Gastroesophageal sphincter (tissue), 4 donors: ENCODE measurements around the gene MEF2C. TPM values are rescaled to one million over a fixed set of nuclear protein-coding genes. Genes with fewer than 3 reads are reported as not detected.

Experiments
- ATAC-seq: fragments of 150-250 bp; one replicate; pipeline ENCODE4 v1.9.1; 2016; ENCODE audit warnings: mild to moderate bottlenecking, moderate library complexity
- H3K27ac ChIP-seq, 4 donors: fragments of 200-600 bp; sonication (generic) in 3 of 4; 1 replicate in 3 of 4; 2 replicates in 1 of 4; pipeline ENCODE4 v1.5.1; 2016 to 2019
- H3K27me3 ChIP-seq: fragments of 200-600 bp; sonication (generic); one replicate; pipeline ENCODE4 v1.5.1; 2019
- H3K36me3 ChIP-seq, 2 donors: fragments of 200-600 bp; sonication (generic); one replicate each; pipeline ENCODE4 v1.5.1; 2019; ENCODE audit warnings: control low read depth in 1 of 2
- H3K4me1 ChIP-seq, 3 donors: fragments of 200-600 bp; sonication (generic); 1 replicate in 2 of 3; 2 replicates in 1 of 3; pipeline ENCODE4 v1.5.1; 2016 to 2019; ENCODE audit warnings: control low read depth in 2 of 3
- H3K4me3 ChIP-seq, 2 donors: fragments of 200-600 bp; sonication (generic); one replicate each; pipeline ENCODE4 v1.5.1; 2019; ENCODE audit warnings: mild to moderate bottlenecking in 1 of 2, moderate library complexity in 1 of 2
- H3K9me3 ChIP-seq, 3 donors: fragments of 200-600 bp; sonication (generic); one replicate each; pipeline ENCODE4 v1.5.1; 2017 to 2019; ENCODE audit warnings: control low read depth in 2 of 3
- EP300 ChIP-seq: sonication (generic); formaldehyde crosslinking; IDR thresholded peaks from one replicate; pipeline ENCODE4 v1.6.1; 2017; ENCODE audit warnings: antibody characterized with exemption, mild to moderate bottlenecking
- POLR2A ChIP-seq, 2 donors: fragments of 450-650 bp; IDR thresholded peaks; one replicate each; pipeline ENCODE4 v1.6.1; 2017; ENCODE audit warnings: antibody characterized with exemption in 2 of 2, mild to moderate bottlenecking in 2 of 2, moderate library complexity in 1 of 2
- POLR2AphosphoS5 ChIP-seq: sonication (generic); formaldehyde crosslinking; IDR thresholded peaks from one replicate; pipeline ENCODE4 v1.6.1; 2017; ENCODE audit warnings: antibody characterized with exemption
- WGBS, 2 donors: methylation state at CpG; one replicate each; pipeline ENCODE4 v1.1.5; 2018; ENCODE audit warnings: low coverage in 1 of 2; 5-methylcytosine and 5-hydroxymethylcytosine counted together
- total RNA-seq, 4 donors: library from RNA; depleted of rRNA; stranded (reverse); fragments of >200 nt; gene quantifications; one replicate each; pipeline ENCODE4 v1.1.0, GENCODE V29; 2016
- TF ChIP-seq, protein P1 (sequence below), 4 experiments: fragments of 200-600 bp in 2 of 4; fragments of 450-650 bp in 2 of 4; sonication (generic) in 1 of 4; IDR thresholded peaks; one replicate each; pipeline ENCODE4 v1.5.1; 2017 to 2019; ENCODE audit warnings: antibody characterized with exemption in 4 of 4, mild to moderate bottlenecking in 2 of 4, moderate library complexity in 2 of 4

The MEF2C gene
- total RNA-seq, 4 donors from 2014 or later = 23.1 to 66.9 (median 29.5) TPM

DNA sequence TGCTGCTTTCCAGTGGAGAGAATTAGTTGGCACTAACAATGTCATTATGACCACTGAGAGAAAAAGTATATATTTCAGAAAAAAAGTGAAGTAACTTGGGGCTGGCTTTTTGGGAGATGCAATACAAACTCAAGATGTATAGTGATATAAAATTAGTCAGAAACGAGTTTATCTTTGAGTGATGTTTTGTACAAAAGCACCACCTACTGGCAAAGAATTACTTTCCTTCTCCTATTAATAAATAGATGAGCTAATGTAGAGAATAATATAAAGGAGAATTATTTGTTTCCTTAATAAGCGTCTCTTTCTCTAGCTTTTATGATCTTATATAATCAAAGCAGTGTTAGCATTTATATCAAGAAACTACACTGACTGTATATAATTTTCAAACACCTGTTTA is 158.8 kb downstream of the MEF2C start:
- Histone ChIP-seq H3K9me3 (no peaks in the 10 kb centered on the region), H3K4me1 (no peaks in the 10 kb centered on the region), H3K4me3 (no peak overlapping the region), H3K27ac (no peak overlapping the region), H3K36me3 (peaks cover 0 to 83% of the 10 kb centered on the region in 2 donors), H3K27me3 (no peaks in the 10 kb centered on the region)
- 54 to 61% methylated on average over 2 of the region's 2 CpGs for WGBS, 2 donors
- no peak for ATAC-seq
- TF ChIP-seq EP300 = no peak
- no peak for TF ChIP-seq POLR2AphosphoS5
- no peak for TF ChIP-seq POLR2A (IDR thresholded peaks at IDR 0.05)
- TF ChIP-seq, protein P1, sequence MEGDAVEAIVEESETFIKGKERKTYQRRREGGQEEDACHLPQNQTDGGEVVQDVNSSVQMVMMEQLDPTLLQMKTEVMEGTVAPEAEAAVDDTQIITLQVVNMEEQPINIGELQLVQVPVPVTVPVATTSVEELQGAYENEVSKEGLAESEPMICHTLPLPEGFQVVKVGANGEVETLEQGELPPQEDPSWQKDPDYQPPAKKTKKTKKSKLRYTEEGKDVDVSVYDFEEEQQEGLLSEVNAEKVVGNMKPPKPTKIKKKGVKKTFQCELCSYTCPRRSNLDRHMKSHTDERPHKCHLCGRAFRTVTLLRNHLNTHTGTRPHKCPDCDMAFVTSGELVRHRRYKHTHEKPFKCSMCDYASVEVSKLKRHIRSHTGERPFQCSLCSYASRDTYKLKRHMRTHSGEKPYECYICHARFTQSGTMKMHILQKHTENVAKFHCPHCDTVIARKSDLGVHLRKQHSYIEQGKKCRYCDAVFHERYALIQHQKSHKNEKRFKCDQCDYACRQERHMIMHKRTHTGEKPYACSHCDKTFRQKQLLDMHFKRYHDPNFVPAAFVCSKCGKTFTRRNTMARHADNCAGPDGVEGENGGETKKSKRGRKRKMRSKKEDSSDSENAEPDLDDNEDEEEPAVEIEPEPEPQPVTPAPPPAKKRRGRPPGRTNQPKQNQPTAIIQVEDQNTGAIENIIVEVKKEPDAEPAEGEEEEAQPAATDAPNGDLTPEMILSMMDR (IDR thresholded peaks at IDR 0.05) = no peak

- H3K36me3 ChIP-seq = peaks cover 0 to 83% of the 10 kb centered on the region in 2 donors
- no peaks in the 10 kb centered on the region for H3K4me1 ChIP-seq
- H3K9me3 ChIP-seq = no peaks in the 10 kb centered on the region
- no peak overlapping the region for H3K27ac ChIP-seq
- TF ChIP-seq, protein P1 (IDR thresholded peaks at IDR 0.05) = no peak
- TF ChIP-seq POLR2A (IDR thresholded peaks at IDR 0.05) (no peak), POLR2AphosphoS5 (no peak), EP300 (no peak)
- no peak overlapping the region for H3K4me3 ChIP-seq
- 40 to 88% methylated on average over 1 to 5 of the region's 20 CpGs for whole genome bisulfite sequencing, 2 donors
- no peaks in the 10 kb centered on the region for H3K27me3 ChIP-seq
- no peak for ATAC-seq
Measured at GRCh38 chr5:88722546-88723073, 160.4 kb downstream of the MEF2C start.

DNA sequence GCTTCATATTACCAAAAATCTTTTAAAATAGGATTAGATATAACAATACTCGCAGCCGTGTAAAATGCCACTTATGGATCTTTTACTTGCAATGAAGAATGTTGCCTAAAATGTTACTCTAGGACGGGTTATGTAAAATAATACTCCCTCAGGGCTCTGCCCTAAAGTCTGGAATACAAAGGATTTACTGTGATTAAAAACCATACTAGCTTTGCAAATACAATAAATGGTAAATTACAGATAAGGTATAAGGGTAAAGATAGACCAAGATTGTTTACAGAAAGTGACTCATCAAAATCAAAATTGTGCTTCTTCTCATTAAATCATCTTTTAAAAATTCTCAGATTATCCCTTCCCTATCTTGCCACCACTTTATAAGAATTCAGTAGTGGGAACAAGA is 163.6 kb downstream of the MEF2C start:
- no peaks in the 10 kb centered on the region for H3K27me3 ChIP-seq
- no peaks in the 10 kb centered on the region for H3K9me3 ChIP-seq
- no peaks in the 10 kb centered on the region for H3K4me1 ChIP-seq
- H3K36me3 ChIP-seq = peaks cover 0 to 53% of the 10 kb centered on the region in 2 donors
- H3K27ac ChIP-seq = no peak overlapping the region
- TF ChIP-seq POLR2AphosphoS5 = no peak
- no peak for ATAC-seq
- H3K4me3 ChIP-seq = no peak overlapping the region
- 90 to 94% methylated on average over 3 of the region's 3 CpGs for WGBS, 2 donors

- Histone ChIP-seq H3K9me3 (no peaks in the 10 kb centered on the region), H3K27me3 (no peaks in the 10 kb centered on the region), H3K36me3 (peaks cover 0 to 52% of the 10 kb centered on the region in 2 donors), H3K4me3 (no peak overlapping the region), H3K4me1 (no peaks in the 10 kb centered on the region), H3K27ac (no peak overlapping the region)
- 86 to 89% methylated on average over 4 of the region's 4 CpGs for WGBS, 2 donors
- TF ChIP-seq EP300 = no peak
- no peak for ATAC-seq
Measured at GRCh38 chr5:88718736-88719135, 164.2 kb downstream of the MEF2C start.

DNA sequence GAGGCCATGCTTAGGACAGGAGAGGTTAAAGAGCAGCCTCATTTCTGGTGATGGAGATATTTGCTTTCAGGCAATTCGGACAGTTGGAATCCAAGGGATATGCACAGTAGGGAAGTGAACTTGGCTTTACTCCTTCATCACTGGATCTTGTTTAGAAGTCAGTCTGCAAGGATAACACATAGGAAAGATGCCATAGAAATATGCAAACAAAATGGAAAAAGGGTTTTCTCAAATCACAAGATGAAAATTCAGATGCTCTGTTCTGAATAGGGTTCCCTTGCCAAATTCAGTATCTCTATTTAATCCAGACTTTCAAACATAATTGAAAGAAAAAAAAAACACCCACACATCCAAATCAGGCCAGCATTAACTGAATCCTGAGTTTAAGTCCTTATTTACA is 166.9 kb downstream of the MEF2C start:
- 64% methylated on average over 1 of the region's 1 CpG; no CpG with 5 or more reads in 1 of the 2 donors for WGBS, 2 donors
- no peak for ATAC-seq
- TF ChIP-seq, protein P1 (IDR thresholded peaks at IDR 0.05) = no peak
- TF ChIP-seq POLR2A (IDR thresholded peaks at IDR 0.05) (no peak), POLR2AphosphoS5 (no peak), EP300 (no peak)

DNA sequence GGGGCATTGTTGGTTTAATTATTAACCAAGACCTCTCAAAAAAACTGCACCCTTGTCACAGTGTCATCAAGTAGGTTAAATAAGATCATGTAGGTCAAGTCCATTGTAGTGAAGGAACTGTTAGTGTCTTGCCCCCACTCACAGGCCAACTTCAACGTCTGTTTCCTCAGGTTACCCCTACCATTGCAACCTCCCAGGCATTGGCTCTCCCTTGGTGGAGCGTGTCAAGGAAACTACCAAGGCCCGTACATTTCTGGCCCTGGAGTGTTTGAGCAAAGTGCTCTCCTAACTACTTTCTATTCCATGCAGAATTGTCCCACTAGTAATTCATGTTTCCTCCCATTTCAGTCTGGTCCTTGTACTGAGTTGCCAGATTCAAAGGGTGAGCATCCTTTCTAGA is 167.5 kb downstream of the MEF2C start:
- Histone ChIP-seq H3K27me3 (no peaks in the 10 kb centered on the region), H3K36me3 (peaks cover 0 to 21% of the 10 kb centered on the region in 2 donors), H3K9me3 (no peaks in the 10 kb centered on the region), H3K4me1 (no peaks in the 10 kb centered on the region), H3K27ac (no peak overlapping the region), H3K4me3 (no peak overlapping the region)
- no peak for ATAC-seq
- WGBS, 2 donors = 67 to 85% methylated on average over 2 to 3 of the region's 3 CpGs
- TF ChIP-seq POLR2AphosphoS5 (no peak), POLR2A (IDR thresholded peaks at IDR 0.05) (no peak)

More for the DNA sequence above, 166.9 kb downstream of the MEF2C start:
- H3K4me3 ChIP-seq = no peak overlapping the region
- no peaks in the 10 kb centered on the region for H3K9me3 ChIP-seq
- H3K36me3 ChIP-seq = peaks cover 0 to 26% of the 10 kb centered on the region in 2 donors
- H3K4me1 ChIP-seq = no peaks in the 10 kb centered on the region
- H3K27me3 ChIP-seq = no peaks in the 10 kb centered on the region
- no peak overlapping the region for H3K27ac ChIP-seq
